Mammary epithelial cell (primary cell): ENCODE measurements around the gene SSBP3.

ENCODE experiments used
- CTCF ChIP-seq, 2 donors: IDR thresholded peaks in 1 of 2; conservative IDR thresholded peaks in 1 of 2; 2 replicates each; pipeline ENCODE4 v1.5.1; 2011 to 2012; ENCODE audit warnings: inconsistent platforms in 2 of 2, low read length in 2 of 2, mild to moderate bottlenecking in 2 of 2, control low read depth in 1 of 2, low read depth in 1 of 2; ENCODE audit not compliant: insufficient read depth in 1 of 2; ENCODE audit errors: extremely low read depth in 1 of 2
- EZH2 ChIP-seq: IDR thresholded peaks from 2 replicates; pipeline ENCODE4 v1.6.1; 2012; ENCODE audit warnings: low read length, inconsistent platforms, borderline replicate concordance

- TF ChIP-seq CTCF (conservative IDR thresholded peaks at IDR 0.05 in 1 of 2, IDR thresholded peaks at IDR 0.05 in 1 of 2; ENCODE audit: extremely low read depth in 1 of 2, insufficient read depth in 1 of 2, low read depth in 1 of 2, low read length in 2 of 2) (no peak), EZH2 (no peak)
These were observed 103.0 kb downstream of the SSBP3 start for GRCh38 chr1:54302951-54303843.
